H1 (cell line): ENCODE measurements around the gene SPATA19. TPM values are rescaled to one million over a fixed set of nuclear protein-coding genes. Genes with fewer than 3 reads are reported as not detected.

Source experiments
- CTCF ChIA-PET: fragments of 300-600 bp; sonication (Branson Sonifier 250); formaldehyde crosslinking; loops from one replicate; lab custom pipeline; 2021; ENCODE audit not compliant: partially characterized antibody; lab: Charles Lee
- POLR2A ChIA-PET: fragments of 300-600 bp; sonication (Branson Sonifier 250); formaldehyde crosslinking; loops from one replicate; lab custom pipeline; 2021; ENCODE audit warnings: inconsistent platforms; ENCODE audit not compliant: partially characterized antibody; lab: Charles Lee
- DNase-seq, 2 experiments: peaks; one replicate each; pipeline versions ENCODE4 v3.0.0 to v3.0.0-alpha.2; 2010 to 2022; ENCODE audit warnings: low spot score in 2 of 2, low read depth in 1 of 2, mixed read lengths in 1 of 2
- FAIRE-seq: peaks from 2 replicates; lab custom pipeline; 2011; peaks lifted over from hg19 to GRCh38; lab: Jason Lieb, UNC
- H2AFZ ChIP-seq: 2 replicates; pipeline ENCODE4 v1.8.1; 2012; ENCODE audit warnings: low read length, inconsistent platforms
- H2AK5ac ChIP-seq: 2 replicates; pipeline ENCODE4 v1.6.1; 2013; ENCODE audit warnings: low read depth, low read length
- H2BK120ac ChIP-seq: replicated peaks from 2 replicates; pipeline ENCODE3; 2013; ENCODE audit warnings: low read depth, low read length, inconsistent platforms
- H2BK12ac ChIP-seq: 2 replicates; pipeline ENCODE4 v1.6.1; 2013; ENCODE audit warnings: low read depth, low read length
- H2BK15ac ChIP-seq: 2 replicates; pipeline ENCODE4 v1.6.1; 2013; ENCODE audit warnings: low read length
- H2BK20ac ChIP-seq: 2 replicates; pipeline ENCODE4 v1.6.1; 2013; ENCODE audit warnings: low read length
- H2BK5ac ChIP-seq: 2 replicates; pipeline ENCODE4 v1.6.1; 2013; ENCODE audit warnings: low read depth, low read length
- H3K14ac ChIP-seq: 2 replicates; pipeline ENCODE4 v1.6.1; 2013; ENCODE audit warnings: inconsistent platforms; ENCODE audit not compliant: insufficient read length
- H3K18ac ChIP-seq: 2 replicates; pipeline ENCODE4 v1.6.1; 2013; ENCODE audit warnings: low read length; ENCODE audit errors: extremely low read depth
- H3K23ac ChIP-seq: 2 replicates; pipeline ENCODE4 v1.6.1; 2013; ENCODE audit warnings: inconsistent platforms; ENCODE audit not compliant: insufficient read length
- H3K23me2 ChIP-seq: 2 replicates; pipeline ENCODE4 v1.6.1; 2013; ENCODE audit warnings: low read depth, low read length
- H3K27ac ChIP-seq: 2 replicates; pipeline ENCODE4 v1.6.1; 2011; ENCODE audit warnings: low read depth, low read length, inconsistent platforms
- H3K27me3 ChIP-seq, 4 experiments: replicated peaks in 1 of 4; 1 replicate in 1 of 4; 2 replicates in 3 of 4; pipeline versions ENCODE4 v1.6.1 to v1.8.1; 2011 to 2013; ENCODE audit warnings: low read length in 3 of 4, mild to moderate bottlenecking in 3 of 4, inconsistent platforms in 2 of 4, mixed read lengths in 2 of 4, moderate library complexity in 1 of 4; ENCODE audit not compliant: control insufficient read depth in 3 of 4, insufficient read depth in 3 of 4; ENCODE audit errors: extremely low read depth in 1 of 4
- H3K36me3 ChIP-seq, 4 experiments: 2 replicates each; pipeline versions ENCODE4 v1.6.1 to v1.8.1; 2011 to 2013; ENCODE audit warnings: mild to moderate bottlenecking in 4 of 4, low read length in 3 of 4, moderate library complexity in 2 of 4, control low read depth in 1 of 4, inconsistent platforms in 1 of 4; ENCODE audit not compliant: insufficient read depth in 4 of 4, control insufficient read depth in 2 of 4
- H3K4ac ChIP-seq: replicated peaks from 2 replicates; pipeline ENCODE3; 2013; ENCODE audit warnings: low read length, low read depth, mixed read lengths, inconsistent platforms; ENCODE audit not compliant: insufficient read length
- H3K4me1 ChIP-seq, 4 experiments: replicated peaks in 1 of 4; 1 replicate in 1 of 4; 2 replicates in 3 of 4; pipeline versions ENCODE4 v1.6.1 to v1.8.1; 2011 to 2013; ENCODE audit warnings: low read length in 3 of 4, inconsistent platforms in 2 of 4, mixed read lengths in 1 of 4; ENCODE audit not compliant: insufficient read depth in 4 of 4, control insufficient read depth in 3 of 4
- H3K4me2 ChIP-seq, 2 experiments: 2 replicates each; pipeline versions ENCODE4 v1.6.1 to v1.8.1; 2011 to 2013; ENCODE audit warnings: low read depth in 2 of 2, low read length in 2 of 2, control low read depth in 1 of 2, inconsistent platforms in 1 of 2, mild to moderate bottlenecking in 1 of 2; ENCODE audit not compliant: insufficient read depth in 1 of 2
- H3K4me3 ChIP-seq, 4 experiments: fragments of 200-600, 300-600 bp in 1 of 4; sonication (generic), shearing (Covaris generic), sonication (Bioruptor Twin) in 1 of 4; 2 replicates each; pipeline versions ENCODE4 v1.5.1 to v1.8.1; 2011 to 2016; ENCODE audit warnings: low read length in 4 of 4, low read depth in 3 of 4, control low read depth in 2 of 4, inconsistent platforms in 2 of 4, mild to moderate bottlenecking in 2 of 4, mixed read lengths in 1 of 4, moderate library complexity in 1 of 4; ENCODE audit not compliant: insufficient read depth in 2 of 4; ENCODE audit errors: extremely low read depth in 1 of 4
- H3K56ac ChIP-seq: replicated peaks from 2 replicates; pipeline ENCODE3; 2013; ENCODE audit warnings: low read depth, mild to moderate bottlenecking, mixed read lengths, low read length, inconsistent platforms; ENCODE audit not compliant: insufficient read length
- H3K79me1 ChIP-seq: 2 replicates; pipeline ENCODE4 v1.6.1; 2013; ENCODE audit warnings: low read depth, low read length, control low read depth
- H3K79me2 ChIP-seq, 2 experiments: 2 replicates each; pipeline versions ENCODE4 v1.6.1 to v1.8.1; 2012 to 2013; ENCODE audit warnings: low read length in 2 of 2, mild to moderate bottlenecking in 2 of 2, inconsistent platforms in 1 of 2; ENCODE audit not compliant: insufficient read depth in 2 of 2, control insufficient read depth in 1 of 2
- H3K9ac ChIP-seq, 4 experiments: replicated peaks in 1 of 4; 1 replicate in 1 of 4; 2 replicates in 3 of 4; pipeline versions ENCODE4 v1.6.1 to v1.8.1; 2011 to 2013; ENCODE audit warnings: low read depth in 3 of 4, low read length in 3 of 4, control low read depth in 2 of 4, mild to moderate bottlenecking in 2 of 4, moderate library complexity in 2 of 4, inconsistent platforms in 1 of 4; ENCODE audit errors: extremely low read depth in 1 of 4
- H3K9me3 ChIP-seq, 2 experiments: 2 replicates each; pipeline versions ENCODE4 v1.6.1 to v1.8.1; 2012 to 2013; ENCODE audit warnings: mild to moderate bottlenecking in 2 of 2, moderate library complexity in 2 of 2, control low read depth in 1 of 2, inconsistent platforms in 1 of 2, low read depth in 1 of 2, low read length in 1 of 2, mixed read lengths in 1 of 2; ENCODE audit not compliant: insufficient read depth in 2 of 2
- H4K20me1 ChIP-seq, 2 experiments: replicated peaks in 1 of 2; 2 replicates each; pipeline versions ENCODE3 to v1.8.1; 2011 to 2013; ENCODE audit warnings: inconsistent platforms in 2 of 2, low read length in 2 of 2, mild to moderate bottlenecking in 1 of 2; ENCODE audit not compliant: insufficient read depth in 2 of 2, control insufficient read depth in 1 of 2
- H4K5ac ChIP-seq: 2 replicates; pipeline ENCODE4 v1.6.1; 2013; ENCODE audit warnings: low read length, low read depth, mixed read lengths, inconsistent platforms; ENCODE audit not compliant: insufficient read length
- H4K8ac ChIP-seq: 2 replicates; pipeline ENCODE4 v1.8.0; 2013; ENCODE audit warnings: mild to moderate bottlenecking, moderate library complexity, low read length, inconsistent platforms; ENCODE audit not compliant: insufficient read depth; ENCODE audit errors: extremely low read depth
- H4K91ac ChIP-seq: replicated peaks from 2 replicates; pipeline ENCODE3; 2013; ENCODE audit warnings: low read length, mixed read lengths, inconsistent platforms; ENCODE audit not compliant: insufficient read length
- ASH2L ChIP-seq: fragments of 200-600, 300-600 bp; sonication (generic); IDR thresholded peaks from one replicate; pipeline ENCODE4 v1.7.1; 2017; ENCODE audit warnings: low read length
- BACH1 ChIP-seq: IDR thresholded peaks from 2 replicates; pipeline ENCODE4 v1.6.1; 2012; ENCODE audit warnings: low read length, improper control_type of control experiment
- CBX8 ChIP-seq: fragments of 300-800, 300-1000 bp; sonication (generic); IDR thresholded peaks from 2 replicates; pipeline ENCODE4 v1.7.1; 2016; ENCODE audit warnings: low read depth, low read length, borderline replicate concordance
- E2F6 ChIP-seq: IDR thresholded peaks from 2 replicates; pipeline ENCODE4 v1.6.1; 2012; ENCODE audit warnings: inconsistent platforms
- EZH2 ChIP-seq: fragments of 200-600 bp; sonication (generic); IDR thresholded peaks from 2 replicates; pipeline ENCODE4 v1.7.1; 2012; ENCODE audit warnings: low read depth, mild to moderate bottlenecking, moderate library complexity, low read length, inconsistent platforms; ENCODE audit not compliant: severe bottlenecking
- GABPA ChIP-seq: IDR thresholded peaks from 2 replicates; pipeline ENCODE4 v1.6.1; 2011; ENCODE audit warnings: mild to moderate bottlenecking, low read length, moderate library complexity, borderline replicate concordance; ENCODE audit not compliant: insufficient read depth
- KDM4A ChIP-seq: IDR thresholded peaks from one replicate; pipeline ENCODE4 v1.7.1; 2012; ENCODE audit warnings: low read depth, mild to moderate bottlenecking, moderate library complexity, low read length, inconsistent platforms; ENCODE audit not compliant: severe bottlenecking
- KDM5A ChIP-seq: fragments of 200-600 bp; IDR thresholded peaks from 2 replicates; pipeline ENCODE4 v1.7.1; 2012; ENCODE audit warnings: mild to moderate bottlenecking, low read length, inconsistent platforms, mixed read lengths
- NRF1 ChIP-seq: IDR thresholded peaks from 2 replicates; pipeline ENCODE4 v1.6.1; 2011; ENCODE audit warnings: mild to moderate bottlenecking, low read depth, low read length, improper control_type of control experiment
- WGBS, 2 experiments: shearing (Covaris generic) in 1 of 2; methylation state at CpG; one replicate each; pipeline versions ENCODE4 v1.1.6 to v1.1.7; 2013 to 2015; ENCODE audit warnings: low lambda C conversion rate in 2 of 2, mixed read lengths in 2 of 2, inconsistent platforms in 1 of 2, low coverage in 1 of 2, missing lambda C conversion rate in 1 of 2; ENCODE audit not compliant: insufficient replicate concordance in 2 of 2, insufficient coverage in 1 of 2, insufficient read length in 1 of 2; ENCODE audit errors: extremely low coverage in 1 of 2, missing lambda C conversion rate in 1 of 2; 5-methylcytosine and 5-hydroxymethylcytosine counted together
- long read RNA-seq, 2 experiments: library from RNA in 1 of 2; library from capped mRNA in 1 of 2; stranded (forward); transcript quantifications; one replicate each; pipeline ENCODE4 v2.0.0, GENCODE V29; 2021; ENCODE audit warnings: inconsistent platforms in 1 of 2
- polyA minus RNA-seq, 3 experiments: library from RNA; depleted of rRNA, polyadenylated mRNA; stranded (reverse); fragments of >200 nt; gene quantifications; 1 replicate in 2 of 3; 2 replicates in 1 of 3; pipeline ENCODE4 v1.2.3, GENCODE V29; 2011
- polyA plus RNA-seq, 7 experiments: library from polyadenylated mRNA; depleted of rRNA in 3 of 7; stranded (reverse) in 5 of 7; unstranded in 2 of 7; fragments of >200 nt in 5 of 7; fragments of 200-250 nt in 2 of 7; gene quantifications; 1 replicate in 5 of 7; 2 replicates in 1 of 7; 4 replicates in 1 of 7; pipeline versions ENCODE4 v1.2.1 to v1.2.3, GENCODE V29; 2011 to 2013; ENCODE audit warnings: missing spikeins in 2 of 7, mixed read lengths in 2 of 7
- total RNA-seq: library from RNA; stranded (reverse); fragmentation: NEBNext Ultra II Directional; extraction: Animal tissue kit (Norgen Biotek cat#: 25700); gene quantifications from 2 replicates; pipeline ENCODE4 v1.2.1, GENCODE V29; 2021
- TF ChIP-seq, protein P1 (sequence below): IDR thresholded peaks from 2 replicates; pipeline ENCODE4 v1.6.1; 2011; ENCODE audit warnings: low read depth, mild to moderate bottlenecking, low read length; ENCODE audit not compliant: insufficient read depth

The SPATA19 gene, protein sequence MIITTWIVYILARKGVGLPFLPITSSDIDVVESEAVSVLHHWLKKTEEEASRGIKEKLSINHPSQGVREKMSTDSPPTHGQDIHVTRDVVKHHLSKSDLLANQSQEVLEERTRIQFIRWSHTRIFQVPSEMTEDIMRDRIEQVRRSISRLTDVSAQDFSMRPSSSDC
- not detected in 2 replicates for total RNA-seq
- polyA plus RNA-seq (2011; rRNA removed), result not detected in 2 replicates
- polyA plus RNA-seq (2011; cell fraction: cytosol; rRNA removed), result not detected
- not detected for polyA plus RNA-seq (2011; cell fraction: nucleus; rRNA removed)
- not detected in 4 replicates for polyA plus RNA-seq (2012, experiment 1 of 2)
- not detected for polyA plus RNA-seq (2012, experiment 2 of 2)
- polyA plus RNA-seq (2013, experiment 1 of 2), result not detected
- not detected for polyA plus RNA-seq (2013, experiment 2 of 2)
- polyA minus RNA-seq (2011; rRNA and poly(A)+ RNA removed), result not detected in 2 replicates
- not detected for polyA minus RNA-seq (2011; cell fraction: cytosol; rRNA and poly(A)+ RNA removed)
- polyA minus RNA-seq (2011; cell fraction: nucleus; rRNA and poly(A)+ RNA removed), result not detected
- long read RNA-seq, experiment 1, result 0 reads
- long read RNA-seq, experiment 2, result 0 reads

DNA sequence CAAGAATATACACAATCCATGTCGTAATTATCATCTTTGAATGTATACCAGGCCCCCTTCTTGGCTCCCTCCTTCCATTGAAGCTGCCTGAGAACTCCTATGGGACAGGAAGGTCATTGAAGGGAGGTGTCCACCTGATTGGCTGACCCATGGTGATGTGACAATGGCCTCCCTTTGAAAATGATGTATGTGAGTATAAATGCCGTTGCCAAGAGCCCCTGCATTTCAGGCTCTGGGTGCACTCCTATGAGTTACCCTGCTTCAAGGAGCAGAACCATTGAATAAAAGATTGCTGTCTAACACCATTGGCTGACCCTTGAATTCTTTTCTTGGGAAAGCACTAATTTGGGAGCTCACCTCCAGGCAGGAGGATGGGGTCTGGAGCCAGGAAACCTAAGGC is at the start of gene SPATA19:
SPATA19 (minus strand) TSS at position 101 of the 400 bp plus-strand sequence; CDS start at position 34, 67 bp downstream.
- WGBS, 2 experiments, result 80% methylated on average over 2 of the region's 2 CpGs; no CpG with 5 or more reads in 1 of the 2 experiments
- Histone ChIP-seq H4K91ac (no peak within 1 kb of the TSS), H3K23ac (no peak within 1 kb of the TSS), H3K18ac (no peak within 1 kb of the TSS), H3K79me2 (no peaks in the 10 kb centered on the region), H3K36me3 (no peaks in the 10 kb centered on the region), H3K9ac (no peak within 1 kb of the TSS), H2BK12ac (no peak within 1 kb of the TSS), H3K56ac (no peak within 1 kb of the TSS), H3K4me3 (no peak within 1 kb of the TSS), H2BK20ac (no peak within 1 kb of the TSS), H3K23me2 (no peaks in the 10 kb centered on the region), H4K5ac (no peak within 1 kb of the TSS), H3K9me3 (0 out of 4 replicates have a peak, but pooled peaks cover 0 to 2% of the 10 kb centered on the region in 2 experiments), H2AK5ac (no peak within 1 kb of the TSS), H3K79me1 (no peaks in the 10 kb centered on the region), H3K14ac (no peak within 1 kb of the TSS), H3K27me3 (peaks cover 0 to 4% (median 0%) of the 10 kb centered on the region in 4 experiments; a peak in 1 of 7 replicates), H3K27ac (no peak within 1 kb of the TSS), H2AFZ (no peak within 1 kb of the TSS), H3K4me1 (peaks cover 0 to 2% (median 0%) of the 10 kb centered on the region in 4 experiments; a peak in 1 of 7 replicates), H3K4ac (no peak within 1 kb of the TSS), H4K20me1 (no peaks in the 10 kb centered on the region), H4K8ac (no peak within 1 kb of the TSS), H2BK15ac (no peak within 1 kb of the TSS), H2BK120ac (no peak within 1 kb of the TSS), H2BK5ac (no peak within 1 kb of the TSS), H3K4me2 (no peak within 1 kb of the TSS)
- DNase-seq (no peak), FAIRE-seq (no peak)
- ChIA-PET CTCF (interaction anchor here (0.7 to 2.8 kb wide), 2 partner anchors 9 to 14 kb away, joined by 3 to 15 read pairs; no protein-coding TSS in a partner anchor), POLR2A (no interaction called here)
- no peak for TF ChIP-seq CBX8
- no peak for TF ChIP-seq KDM4A
- no peak for TF ChIP-seq BACH1
- TF ChIP-seq KDM5A, result no peak
- no peak for TF ChIP-seq GABPA
- no peak for TF ChIP-seq E2F6
- TF ChIP-seq ASH2L, result no peak
- no peak for TF ChIP-seq NRF1
- TF ChIP-seq EZH2, result no peak
- TF ChIP-seq, protein P1, sequence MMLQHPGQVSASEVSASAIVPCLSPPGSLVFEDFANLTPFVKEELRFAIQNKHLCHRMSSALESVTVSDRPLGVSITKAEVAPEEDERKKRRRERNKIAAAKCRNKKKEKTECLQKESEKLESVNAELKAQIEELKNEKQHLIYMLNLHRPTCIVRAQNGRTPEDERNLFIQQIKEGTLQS, result no peak
